Duodenal mucosa (tissue), 2 donors: Measurements from ENCODE around the gene MRPL4.
"Not testable (repeated sequence)": the region's sequence is repeated elsewhere in the genome, so short reads cannot be mapped to it uniquely, and the experiment has no call there.

ENCODE experiments used
- H3K27ac ChIP-seq: one replicate; pipeline ENCODE4 v1.7.0; 2013; ENCODE audit warnings: low read depth, low read length
- H3K27me3 ChIP-seq, 2 donors: one replicate each; pipeline ENCODE4 v1.7.0; 2013; ENCODE audit warnings: low read length in 2 of 2, control low read depth in 1 of 2; ENCODE audit not compliant: insufficient read depth in 2 of 2, control insufficient read depth in 1 of 2
- H3K36me3 ChIP-seq, 2 donors: one replicate each; pipeline ENCODE4 v1.7.0; 2013; ENCODE audit warnings: low read length in 2 of 2, control low read depth in 1 of 2; ENCODE audit not compliant: insufficient read depth in 2 of 2, control insufficient read depth in 1 of 2
- H3K4me1 ChIP-seq, 2 donors: one replicate each; pipeline ENCODE4 v1.7.0; 2013; ENCODE audit warnings: low read length in 2 of 2, control low read depth in 1 of 2; ENCODE audit not compliant: insufficient read depth in 2 of 2, control insufficient read depth in 1 of 2
- H3K4me3 ChIP-seq, 2 donors: one replicate each; pipeline ENCODE4 v1.7.0; 2013; ENCODE audit warnings: low read length in 2 of 2, low read depth in 1 of 2
- H3K9ac ChIP-seq, 2 donors: one replicate each; pipeline ENCODE4 v1.7.0; 2013; ENCODE audit warnings: low read length in 2 of 2, low read depth in 1 of 2
- H3K9me3 ChIP-seq, 2 donors: one replicate each; pipeline ENCODE4 v1.7.0; 2013; ENCODE audit warnings: low read length in 2 of 2, control low read depth in 1 of 2; ENCODE audit not compliant: control insufficient read depth in 1 of 2

Gene MRPL4

GRCh38 chr19:10274589-10274988 is 22.6 kb downstream of the MRPL4 start:
- Histone ChIP-seq H3K9ac (no peak overlapping the region), H3K4me1 (peaks cover 10 to 18% of the 10 kb centered on the region in 2 donors), H3K36me3 (peaks cover 0 to 8% of the 10 kb centered on the region in 2 donors), H3K27me3 (peaks cover 9 to 16% of the 10 kb centered on the region in 2 donors), H3K9me3 (no peaks in the 10 kb centered on the region), H3K4me3 (no peak overlapping the region), H3K27ac (no peak overlapping the region)

- H3K9me3 ChIP-seq: no peaks in the 10 kb centered on the region
- H3K36me3 ChIP-seq: peaks cover 0 to 8% of the 10 kb centered on the region in 2 donors
- no peaks in the 10 kb centered on the region for H3K4me1 ChIP-seq
- H3K4me3 ChIP-seq: no peak overlapping the region
- H3K27me3 ChIP-seq: no peaks in the 10 kb centered on the region
- no peak overlapping the region for H3K27ac ChIP-seq
- H3K9ac ChIP-seq: no peak overlapping the region
These were observed 26.0 kb downstream of the MRPL4 start for GRCh38 chr19:10277795-10278589.

- Histone ChIP-seq H3K27me3 (no peaks in the 10 kb centered on the region), H3K36me3 (peaks cover 0 to 14% of the 10 kb centered on the region in 2 donors), H3K4me1 (no peaks in the 10 kb centered on the region), H3K9me3 (no peaks in the 10 kb centered on the region), H3K9ac (no peak overlapping the region), H3K27ac (no peak overlapping the region), H3K4me3 (no peak overlapping the region)
These were observed 26.9 kb downstream of the MRPL4 start for GRCh38 chr19:10278935-10279334.

- Histone ChIP-seq H3K36me3 (peaks cover 0 to 18% of the 10 kb centered on the region in 2 donors), H3K27ac (no peak overlapping the region), H3K4me3 (no peak overlapping the region), H3K9me3 (no peaks in the 10 kb centered on the region), H3K9ac (no peak overlapping the region), H3K27me3 (no peaks in the 10 kb centered on the region), H3K4me1 (no peaks in the 10 kb centered on the region)
These were observed 27.9 kb downstream of the MRPL4 start for GRCh38 chr19:10279737-10280442.

- H3K27ac ChIP-seq, H3K4me3 ChIP-seq, H3K9ac ChIP-seq, H3K9me3 ChIP-seq, H3K27me3 ChIP-seq: not testable (repeated sequence)
- H3K4me1 ChIP-seq: peaks cover 7 to 13% of the 10 kb centered on the region in 2 donors
- peaks cover 0 to 31% of the 10 kb centered on the region in 2 donors for H3K36me3 ChIP-seq
These were observed 30.0 kb downstream of the MRPL4 start for GRCh38 chr19:10282043-10282442.

- no peaks in the 10 kb centered on the region for H3K9me3 ChIP-seq
- peaks cover 0 to 27% of the 10 kb centered on the region in 2 donors for H3K36me3 ChIP-seq
- H3K27ac ChIP-seq: no peak overlapping the region
- H3K4me3 ChIP-seq: no peak overlapping the region
- H3K9ac ChIP-seq: no peak overlapping the region
- peaks cover 11 to 14% of the 10 kb centered on the region in 2 donors for H3K27me3 ChIP-seq
- peaks cover 13 to 26% of the 10 kb centered on the region in 2 donors for H3K4me1 ChIP-seq
These were observed 31.5 kb downstream of the MRPL4 start for GRCh38 chr19:10283301-10284064.

GRCh38 chr19:10284065-10284959 is 32.3 kb downstream of the MRPL4 start:
- Histone ChIP-seq H3K36me3 (peaks cover 0 to 27% of the 10 kb centered on the region in 2 donors), H3K9me3 (no peaks in the 10 kb centered on the region), H3K4me1 (peaks cover 13 to 34% of the 10 kb centered on the region in 2 donors), H3K27me3 (peaks cover 17 to 22% of the 10 kb centered on the region in 2 donors), H3K9ac (no peak overlapping the region), H3K27ac (no peak overlapping the region), H3K4me3 (no peak overlapping the region)

GRCh38 chr19:10284960-10285278 is 32.9 kb downstream of the MRPL4 start:
- Histone ChIP-seq H3K4me3 (no peak overlapping the region), H3K27ac (no peak overlapping the region), H3K36me3 (peaks cover 0 to 27% of the 10 kb centered on the region in 2 donors), H3K4me1 (peaks cover 13 to 39% of the 10 kb centered on the region in 2 donors), H3K9ac (no peak overlapping the region), H3K9me3 (no peaks in the 10 kb centered on the region), H3K27me3 (peaks cover 20 to 26% of the 10 kb centered on the region in 2 donors)

- Histone ChIP-seq H3K9ac (no peak overlapping the region), H3K9me3 (no peaks in the 10 kb centered on the region), H3K27ac (no peak overlapping the region), H3K4me1 (peaks cover 13 to 44% of the 10 kb centered on the region in 2 donors), H3K4me3 (no peak overlapping the region), H3K36me3 (peaks cover 0 to 27% of the 10 kb centered on the region in 2 donors), H3K27me3 (peaks cover 24 to 31% of the 10 kb centered on the region in 2 donors)
These were observed 33.4 kb downstream of the MRPL4 start for GRCh38 chr19:10285393-10285792.
